Endothelial cell of umbilical vein (primary cell): ENCODE data around the gene CCR2. TPM values are rescaled to one million over a fixed set of nuclear protein-coding genes. Genes with fewer than 3 reads are reported as not detected.

Source experiments
- BruUV-seq: library from RNA; stranded (reverse); fragments of 400-500 nt; replicated peaks from 2 replicates; lab custom pipeline; 2021; lab: Mats Ljungman, UMichigan
- CTCF ChIA-PET: fragments of 300-600, 350-600 bp; sonication (Branson Sonifier 250); formaldehyde crosslinking; loops from one replicate; lab custom pipeline; 2021; ENCODE audit warnings: antibody characterized with exemption, inconsistent platforms; lab: Charles Lee
- POLR2A ChIA-PET: fragments of 300-600, 350-600 bp; sonication (Branson Sonifier 250); formaldehyde crosslinking; loops from one replicate; lab custom pipeline; 2021; ENCODE audit warnings: antibody characterized with exemption, inconsistent platforms; lab: Charles Lee
- DNase-seq: peaks from one replicate; pipeline ENCODE4 v3.0.0-alpha.2; 2011; ENCODE audit warnings: low read depth, low spot score
- FAIRE-seq: peaks from 2 replicates; lab custom pipeline; 2011; peaks lifted over from hg19 to GRCh38; lab: Jason Lieb, UNC
- H2AFZ ChIP-seq: 2 replicates; pipeline ENCODE4 v1.6.0; 2012; ENCODE audit warnings: low read depth, low read length, control low read depth, inconsistent platforms
- H3K27ac ChIP-seq: 2 replicates; pipeline ENCODE4 v1.5.1; 2011; ENCODE audit warnings: low read depth, mild to moderate bottlenecking, control low read depth, low read length, moderate library complexity; ENCODE audit not compliant: insufficient read depth
- H3K27me3 ChIP-seq, 2 experiments: 2 replicates each; pipeline versions ENCODE4 v1.6.0 to v1.6.1; 2011; ENCODE audit warnings: low read length in 2 of 2, mixed read lengths in 1 of 2; ENCODE audit not compliant: control insufficient read depth in 2 of 2, insufficient read depth in 2 of 2
- H3K36me3 ChIP-seq, 2 experiments: 2 replicates in 1 of 2; 3 replicates in 1 of 2; pipeline ENCODE4 v1.5.1; 2011; ENCODE audit warnings: low read length in 2 of 2, mild to moderate bottlenecking in 1 of 2, moderate library complexity in 1 of 2; ENCODE audit not compliant: control insufficient read depth in 2 of 2, insufficient read depth in 2 of 2; ENCODE audit errors: extremely low read depth in 1 of 2
- H3K4me1 ChIP-seq: 3 replicates; pipeline ENCODE4 v1.5.1; 2011; ENCODE audit warnings: mild to moderate bottlenecking, low read length; ENCODE audit not compliant: control insufficient read depth, insufficient read depth; ENCODE audit errors: extremely low read depth
- H3K4me2 ChIP-seq: 2 replicates; pipeline ENCODE4 v1.6.1; 2011; ENCODE audit warnings: low read length, control low read depth, mixed read lengths; ENCODE audit not compliant: insufficient read depth
- H3K4me3 ChIP-seq, 3 experiments: fragments of 200-600 bp in 1 of 3; sonication (generic), shearing (Covaris generic) in 1 of 3; replicated peaks in 1 of 3; 2 replicates each; pipeline ENCODE4 v1.5.1; 2011 to 2016; ENCODE audit warnings: control low read depth in 3 of 3, low read length in 3 of 3, mild to moderate bottlenecking in 2 of 3, inconsistent platforms in 1 of 3, low read depth in 1 of 3, moderate library complexity in 1 of 3; ENCODE audit not compliant: insufficient read depth in 1 of 3
- H3K79me2 ChIP-seq: 2 replicates; pipeline ENCODE4 v1.6.0; 2012; ENCODE audit warnings: low read length, inconsistent platforms; ENCODE audit not compliant: control insufficient read depth, insufficient read depth
- H3K9ac ChIP-seq: replicated peaks from 2 replicates; pipeline ENCODE3; 2011; ENCODE audit warnings: low read length, control low read depth; ENCODE audit not compliant: insufficient read depth; ENCODE audit errors: extremely low read depth
- H3K9me1 ChIP-seq: replicated peaks from 3 replicates; pipeline ENCODE4 v1.6.0; 2011; ENCODE audit warnings: mild to moderate bottlenecking, low read length; ENCODE audit not compliant: control insufficient read depth, insufficient read depth; ENCODE audit errors: extremely low read depth
- H3K9me3 ChIP-seq: replicated peaks from 2 replicates; pipeline ENCODE4 v1.5.1; 2012; ENCODE audit warnings: low read length, inconsistent platforms; ENCODE audit not compliant: control insufficient read depth, insufficient read depth
- H4K20me1 ChIP-seq: replicated peaks from 2 replicates; pipeline ENCODE3; 2011; ENCODE audit warnings: mild to moderate bottlenecking, low read length; ENCODE audit not compliant: control insufficient read depth, insufficient read depth; ENCODE audit errors: extremely low read depth
- CTCF ChIP-seq, 2 donors: IDR thresholded peaks; 1 replicate in 1 of 2; 2 replicates in 1 of 2; pipeline ENCODE4 v1.5.1; 2011; ENCODE audit warnings: low read length in 2 of 2, mild to moderate bottlenecking in 2 of 2, moderate library complexity in 2 of 2, control low read depth in 1 of 2, inconsistent platforms in 1 of 2, low read depth in 1 of 2; ENCODE audit not compliant: insufficient read depth in 1 of 2; ENCODE audit errors: extremely low read depth in 1 of 2
- EZH2 ChIP-seq: IDR thresholded peaks from 2 replicates; pipeline ENCODE4 v1.6.1; 2012; ENCODE audit warnings: borderline replicate concordance, low read depth, mild to moderate bottlenecking, moderate library complexity, low read length, inconsistent platforms; ENCODE audit not compliant: severe bottlenecking
- FOS ChIP-seq: IDR thresholded peaks from 2 replicates; pipeline ENCODE4 v1.6.1; 2011; ENCODE audit warnings: mild to moderate bottlenecking, low read length, moderate library complexity, borderline replicate concordance; ENCODE audit not compliant: insufficient read depth
- GATA2 ChIP-seq: IDR thresholded peaks from 2 replicates; pipeline ENCODE4 v1.7.0; 2011; ENCODE audit warnings: low read depth, mild to moderate bottlenecking, moderate library complexity, mixed read lengths, low read length; ENCODE audit not compliant: insufficient read length, insufficient read depth
- JUN ChIP-seq: IDR thresholded peaks from 2 replicates; pipeline ENCODE4 v1.6.1; 2011; ENCODE audit warnings: borderline replicate concordance, low read depth; ENCODE audit not compliant: insufficient read length, insufficient read depth
- MAX ChIP-seq: IDR thresholded peaks from 2 replicates; pipeline ENCODE4 v1.6.1; 2011; ENCODE audit not compliant: insufficient read depth, insufficient read length
- MYC ChIP-seq: IDR thresholded peaks from one replicate; pipeline ENCODE4 v1.6.1; 2011; ENCODE audit warnings: mild to moderate bottlenecking, low read depth, low read length
- POLR2A ChIP-seq: IDR thresholded peaks from 2 replicates; pipeline ENCODE4 v1.6.1; 2012; ENCODE audit warnings: low read depth, mild to moderate bottlenecking, control low read depth, low read length
- POLR2AphosphoS5 ChIP-seq: IDR thresholded peaks from 2 replicates; pipeline ENCODE4 v1.6.1; 2012; ENCODE audit warnings: low read depth, mild to moderate bottlenecking, control low read depth, low read length, moderate library complexity; ENCODE audit not compliant: insufficient read depth
- dilution Hi-C: fragments of 300-500 bp; cut with MboI; formaldehyde crosslinking; loops from one replicate; pipeline ENCODE4 v1.15.0; 2019; ENCODE audit warnings: low sequenced_read_pairs; ENCODE audit not compliant: extremely low pct_ligation_motif_present
- intact Hi-C: fragments of 100-400 bp; cut with micrococcal nuclease; formaldehyde crosslinking; loops from one replicate; pipeline ENCODE4 v1.10.0; 2022
- polyA plus RNA-seq, 4 experiments: library from polyadenylated mRNA; depleted of rRNA in 3 of 4; stranded (reverse) in 3 of 4; unstranded in 1 of 4; fragments of >200 nt; gene quantifications; 2 replicates each; pipeline versions ENCODE4 v1.2.1 to v1.2.3, GENCODE V29; 2011 to 2012; ENCODE audit warnings: missing spikeins in 1 of 4
- total RNA-seq: library from RNA; stranded (reverse); gene quantifications from 2 replicates; pipeline ENCODE4 v1.2.3, GENCODE V29; 2021

Gene CCR2
- total and polyA plus RNA-seq, 2 donors (not counting 3 experiments of a cell fraction or from before 2014, with no cell fraction given): not detected

- Histone ChIP-seq H3K36me3 (no peaks in the 10 kb centered on the region), H3K9me1 (no peaks in the 10 kb centered on the region), H3K4me2 (no peak overlapping the region), H2AFZ (no peak overlapping the region), H3K27me3 (peaks cover 7 to 12% of the 10 kb centered on the region in 2 experiments), H4K20me1 (no peaks in the 10 kb centered on the region), H3K27ac (no peak overlapping the region), H3K9me3 (no peaks in the 10 kb centered on the region), H3K4me3 (no peak overlapping the region), H3K9ac (no peak overlapping the region), H3K79me2 (no peaks in the 10 kb centered on the region), H3K4me1 (no peaks in the 10 kb centered on the region)
- CTCF ChIA-PET: interaction anchor here (0.6 kb wide), 1 partner anchor 100 kb away, joined by 3 read pairs; no protein-coding TSS in a partner anchor
- POLR2A ChIA-PET: no interaction called here
- no TSS peak for BruUV-seq
- no peak for TF ChIP-seq JUN
- TF ChIP-seq EZH2: no peak
- no peak for TF ChIP-seq POLR2A
- no peak for TF ChIP-seq GATA2
- no peak for TF ChIP-seq POLR2AphosphoS5
- no peak for TF ChIP-seq MYC
- TF ChIP-seq MAX: no peak
- TF ChIP-seq CTCF (IDR thresholded peaks at IDR 0.05; ENCODE audit: extremely low read depth in 1 of 2, insufficient read depth in 1 of 2, low read depth in 1 of 2, low read length in 2 of 2): no peak
- TF ChIP-seq FOS: no peak
- DNase-seq: no peak
- dilution Hi-C loops (no loop called here), intact Hi-C loops (no loop called here)
- FAIRE-seq: no peak
Observed at GRCh38 chr3:46356909-46357308, 3.0 kb downstream of the CCR2 start.
